ENCODE measurements around the gene ACTN2.

ACTN2 gene

DNA sequence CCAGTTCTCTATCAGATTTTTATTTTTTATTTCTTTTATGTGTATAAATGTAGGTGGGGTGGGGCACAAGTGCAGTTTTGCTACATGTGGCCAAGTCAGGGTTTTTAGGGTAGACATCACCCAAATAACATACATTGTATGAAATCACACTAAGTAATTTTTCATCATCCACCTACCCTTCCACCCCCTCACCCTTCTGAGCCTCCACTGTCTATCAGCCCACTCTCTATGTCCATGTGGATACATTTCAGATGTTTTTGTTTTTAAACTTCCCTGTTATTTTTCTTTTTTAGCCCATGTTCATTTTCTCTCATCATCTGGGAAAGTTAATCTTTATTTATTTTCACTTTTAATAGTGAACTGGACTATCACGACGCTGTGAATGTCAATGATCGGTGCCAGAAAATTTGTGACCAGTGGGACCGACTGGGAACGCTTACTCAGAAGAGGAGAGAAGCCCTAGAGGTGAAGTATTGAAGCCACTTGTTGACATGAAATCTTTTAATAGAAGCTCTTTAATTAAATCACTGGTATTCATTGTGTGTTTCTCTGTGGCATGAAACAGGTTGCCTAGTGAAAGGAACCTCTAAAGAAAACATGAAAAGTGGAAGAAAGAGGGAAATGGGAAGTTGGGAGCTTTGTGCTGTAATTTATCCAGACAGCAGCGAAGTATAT is 61.1 kb downstream of the ACTN2 start:
- no peak overlapping the region for H3K27ac Mint-ChIP-seq
- no peaks in the 10 kb centered on the region for H3K36me3 Mint-ChIP-seq
- H3K9me3 Mint-ChIP-seq, result no peaks in the 10 kb centered on the region
- no peak overlapping the region for H3K4me3 Mint-ChIP-seq
- ATAC-seq, result no peak
- H3K4me1 Mint-ChIP-seq, result no peaks in the 10 kb centered on the region
- no peak for DNase-seq (ENCODE audit: low spot score in 2 of 2)

DNA sequence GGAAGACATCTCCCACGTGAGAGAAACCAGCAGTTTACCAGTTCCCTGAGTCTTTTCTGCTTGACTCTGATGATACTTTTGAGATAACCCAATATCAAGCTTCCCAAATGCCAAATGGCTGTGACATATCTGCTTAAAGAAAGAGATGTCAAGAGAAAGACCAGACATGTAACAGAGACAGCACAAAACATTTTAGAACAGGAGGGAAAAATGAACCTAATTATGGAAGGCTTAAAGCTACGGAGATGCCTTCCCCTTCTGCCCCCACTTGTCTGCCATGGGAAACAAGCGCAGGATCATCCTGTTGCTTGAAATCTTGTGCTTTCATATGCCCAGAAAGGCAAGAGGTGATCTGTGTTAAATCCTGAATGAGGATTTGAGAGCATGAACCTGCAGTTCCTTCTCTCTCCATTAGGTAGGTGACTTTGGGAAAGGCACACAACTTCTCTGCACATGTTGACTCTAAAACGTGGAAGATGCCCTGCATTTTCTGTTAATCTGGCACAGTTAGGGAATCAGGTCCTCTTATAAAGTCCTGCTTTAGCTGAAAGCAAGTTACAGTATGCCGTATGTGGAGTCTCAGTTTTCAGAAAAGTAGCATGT is 62.1 kb downstream of the ACTN2 start:
- ATAC-seq, result no peak
- Mint-ChIP-seq H3K27ac (no peak overlapping the region), H3K9me3 (no peaks in the 10 kb centered on the region), H3K4me1 (no peaks in the 10 kb centered on the region), H3K4me3 (no peak overlapping the region), H3K36me3 (no peaks in the 10 kb centered on the region)
- no peak for DNase-seq (ENCODE audit: low spot score in 2 of 2)

DNA sequence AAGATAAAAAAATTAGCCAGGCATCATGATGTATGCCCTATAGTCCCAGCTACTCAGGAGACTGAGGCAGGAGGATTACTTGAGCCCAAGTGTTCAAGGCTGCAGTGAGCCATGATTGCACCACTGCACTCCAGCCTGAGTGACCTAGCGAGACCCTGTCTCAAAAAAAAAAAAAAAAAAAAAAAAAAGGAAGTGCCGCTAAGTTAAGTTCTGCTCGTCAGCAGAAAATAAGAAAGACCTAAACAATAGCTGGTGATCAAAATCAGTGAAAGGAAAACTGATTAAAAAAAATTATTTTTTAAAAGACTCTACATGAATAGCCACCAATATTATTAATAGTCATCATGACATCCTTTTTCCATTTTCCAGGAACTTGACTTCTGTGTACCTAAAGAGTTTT is 64.6 kb downstream of the ACTN2 start:
- Mint-ChIP-seq H3K36me3 (no peaks in the 10 kb centered on the region), H3K4me1 (no peaks in the 10 kb centered on the region), H3K4me3 (no peak overlapping the region), H3K9me3 (no peaks in the 10 kb centered on the region), H3K27ac (no peak overlapping the region)
- ATAC-seq (no peak), DNase-seq (ENCODE audit: low spot score in 2 of 2) (no peak)

DNA sequence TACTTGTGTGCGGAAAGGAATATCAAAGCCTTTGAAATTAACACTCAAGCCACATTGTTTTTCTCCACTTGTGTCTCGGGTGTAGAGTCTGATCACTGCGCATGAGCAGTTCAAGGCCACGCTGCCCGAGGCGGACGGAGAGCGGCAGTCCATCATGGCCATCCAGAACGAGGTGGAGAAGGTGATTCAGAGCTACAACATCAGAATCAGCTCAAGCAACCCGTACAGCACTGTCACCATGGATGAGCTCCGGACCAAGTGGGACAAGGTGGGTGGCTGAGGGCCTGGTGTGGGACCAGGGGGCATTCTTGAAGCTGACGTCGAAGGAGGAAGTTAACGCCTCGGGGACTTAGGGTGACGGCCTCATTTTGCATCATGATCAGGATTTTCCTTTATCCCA is 65.1 kb downstream of the ACTN2 start:
- Mint-ChIP-seq H3K4me3 (no peak overlapping the region), H3K4me1 (no peaks in the 10 kb centered on the region), H3K9me3 (no peaks in the 10 kb centered on the region), H3K36me3 (no peaks in the 10 kb centered on the region), H3K27ac (no peak overlapping the region)
- ATAC-seq, result no peak
- DNase-seq (ENCODE audit: low spot score in 2 of 2), result no peak

DNA sequence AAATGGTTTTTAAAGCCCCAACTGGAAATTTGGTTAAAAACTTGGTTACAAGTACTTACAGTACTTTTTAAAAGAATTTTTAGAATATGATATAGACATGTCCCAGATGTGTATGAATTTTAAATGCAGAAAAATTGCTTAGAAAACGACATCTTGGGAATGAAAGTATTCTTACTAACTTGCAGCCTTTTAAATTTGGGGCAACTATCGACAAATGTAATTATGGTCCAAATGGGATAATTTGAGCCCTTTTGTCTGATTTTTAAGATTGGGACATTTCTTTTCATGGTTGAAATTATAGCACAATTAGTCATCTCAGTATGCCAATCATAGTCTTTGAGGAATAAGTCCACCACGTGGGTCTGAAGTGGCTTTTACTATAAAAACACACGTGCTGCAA is 65.6 kb downstream of the ACTN2 start:
- no peaks in the 10 kb centered on the region for H3K36me3 Mint-ChIP-seq
- DNase-seq (ENCODE audit: low spot score in 2 of 2) (no peak), ATAC-seq (no peak)
- no peaks in the 10 kb centered on the region for H3K4me1 Mint-ChIP-seq
- H3K9me3 Mint-ChIP-seq, result no peaks in the 10 kb centered on the region
- H3K4me3 Mint-ChIP-seq, result no peak overlapping the region
- H3K27ac Mint-ChIP-seq, result no peak overlapping the region

DNA sequence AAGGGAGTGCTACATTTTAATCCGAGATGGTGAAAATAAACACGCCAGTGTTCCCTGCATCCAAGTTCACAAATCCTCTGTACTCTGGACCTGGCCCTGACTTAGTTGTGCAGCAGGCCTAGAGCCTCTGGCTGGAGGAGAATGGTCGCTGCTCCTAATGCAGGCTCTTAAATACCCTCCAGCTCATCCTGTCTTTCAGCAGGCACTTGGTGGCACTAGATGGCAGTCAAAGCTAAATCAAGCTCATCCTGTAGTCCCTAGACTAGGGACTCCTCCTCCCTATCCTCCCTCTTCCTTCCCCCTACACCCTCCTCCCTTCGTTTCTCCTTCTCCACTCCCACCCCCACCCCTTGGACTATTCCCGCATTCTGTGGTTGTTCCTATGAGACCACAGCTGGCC is 67.2 kb downstream of the ACTN2 start:
- ATAC-seq, result peak; percentile 40

DNA sequence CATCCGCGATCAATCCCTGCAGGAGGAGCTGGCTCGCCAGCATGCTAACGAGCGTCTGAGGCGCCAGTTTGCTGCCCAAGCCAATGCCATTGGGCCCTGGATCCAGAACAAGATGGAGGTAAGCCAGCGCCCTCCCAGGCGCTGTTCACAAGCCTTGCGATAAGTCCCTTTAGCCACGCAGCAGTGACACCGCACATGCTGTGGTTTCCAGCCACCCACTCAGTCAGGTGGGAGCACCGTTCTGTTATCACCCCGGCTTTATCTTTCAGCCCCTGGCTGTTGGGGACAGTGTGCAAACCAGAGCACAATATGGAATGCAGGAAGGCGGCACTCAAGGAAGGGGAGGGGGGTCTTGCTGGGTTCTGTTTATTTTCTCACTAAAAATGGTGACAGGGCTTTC is 67.7 kb downstream of the ACTN2 start:
- no peaks in the 10 kb centered on the region for H3K9me3 Mint-ChIP-seq
- no peaks in the 10 kb centered on the region for H3K36me3 Mint-ChIP-seq
- ATAC-seq (no peak), DNase-seq (ENCODE audit: low spot score in 2 of 2) (no peak)
- no peak overlapping the region for H3K27ac Mint-ChIP-seq
- H3K4me3 Mint-ChIP-seq, result no peak overlapping the region
- no peaks in the 10 kb centered on the region for H3K4me1 Mint-ChIP-seq

More for the DNA sequence above, 67.2 kb downstream of the ACTN2 start:
- no peaks in the 10 kb centered on the region for H3K36me3 Mint-ChIP-seq
- no peaks in the 10 kb centered on the region for H3K9me3 Mint-ChIP-seq
- no peak overlapping the region for H3K4me3 Mint-ChIP-seq
- H3K4me1 Mint-ChIP-seq, result no peaks in the 10 kb centered on the region
- H3K27ac Mint-ChIP-seq, result no peak overlapping the region
- no peak for DNase-seq (ENCODE audit: low spot score in 2 of 2)

DNA sequence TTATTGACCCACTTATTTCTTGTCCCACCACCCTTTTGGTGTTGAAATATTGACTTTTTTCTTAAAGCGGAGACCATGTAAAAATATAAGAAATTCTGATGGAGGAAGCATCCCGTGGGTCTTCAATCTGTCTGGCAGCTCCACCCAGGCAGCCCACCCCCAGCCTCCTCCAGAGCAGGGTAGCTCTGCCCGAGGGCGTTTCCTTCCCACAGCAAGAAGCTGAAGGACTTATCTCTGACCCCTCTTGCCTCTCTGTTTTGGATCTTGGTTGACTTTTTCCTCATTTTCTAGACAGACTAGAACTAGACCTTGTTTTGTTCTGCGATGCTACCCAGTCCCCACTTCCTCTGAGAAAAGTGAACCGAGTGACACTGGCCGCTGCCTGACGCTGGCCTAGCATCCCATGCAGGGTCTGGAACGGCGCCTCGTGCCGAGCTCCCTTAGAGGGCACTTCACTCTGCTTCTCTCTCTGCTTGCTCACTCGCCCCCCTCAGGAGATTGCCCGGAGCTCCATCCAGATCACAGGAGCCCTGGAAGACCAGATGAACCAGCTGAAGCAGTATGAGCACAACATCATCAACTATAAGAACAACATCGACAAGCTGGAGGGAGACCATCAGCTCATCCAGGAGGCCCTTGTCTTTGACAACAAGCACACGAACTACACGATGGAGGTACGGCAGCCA is 68.4 kb downstream of the ACTN2 start:
- H3K4me1 Mint-ChIP-seq, result no peaks in the 10 kb centered on the region
- ATAC-seq (peak; percentile 26), DNase-seq (ENCODE audit: low spot score in 2 of 2) (no peak)
- no peaks in the 10 kb centered on the region for H3K9me3 Mint-ChIP-seq
- H3K4me3 Mint-ChIP-seq, result no peak overlapping the region
- H3K36me3 Mint-ChIP-seq, result no peaks in the 10 kb centered on the region
- H3K27ac Mint-ChIP-seq, result no peak overlapping the region

DNA sequence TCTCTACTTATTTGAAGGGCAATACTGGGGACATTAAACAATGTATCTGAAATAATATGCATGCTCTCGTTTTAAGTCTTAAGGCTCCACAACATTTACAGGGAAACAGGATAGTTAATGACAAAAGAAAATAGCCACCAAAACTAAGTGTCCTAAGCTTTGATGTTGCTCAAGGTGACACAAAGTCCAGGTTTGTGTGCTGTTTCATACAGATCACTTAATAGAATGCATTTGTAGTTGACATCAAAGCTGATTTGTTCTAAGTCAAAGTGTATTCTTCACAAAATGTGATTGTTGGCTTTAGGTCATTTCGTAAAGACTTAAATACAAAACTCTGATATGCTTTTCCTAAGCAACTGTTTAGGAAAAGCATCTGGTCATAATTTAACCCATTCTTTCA is 71.3 kb downstream of the ACTN2 start:
- no peak for ATAC-seq
- Mint-ChIP-seq H3K27ac (no peak overlapping the region), H3K9me3 (no peaks in the 10 kb centered on the region), H3K4me1 (no peaks in the 10 kb centered on the region), H3K36me3 (no peaks in the 10 kb centered on the region), H3K4me3 (no peak overlapping the region)
- DNase-seq (ENCODE audit: low spot score in 2 of 2), result no peak

DNA sequence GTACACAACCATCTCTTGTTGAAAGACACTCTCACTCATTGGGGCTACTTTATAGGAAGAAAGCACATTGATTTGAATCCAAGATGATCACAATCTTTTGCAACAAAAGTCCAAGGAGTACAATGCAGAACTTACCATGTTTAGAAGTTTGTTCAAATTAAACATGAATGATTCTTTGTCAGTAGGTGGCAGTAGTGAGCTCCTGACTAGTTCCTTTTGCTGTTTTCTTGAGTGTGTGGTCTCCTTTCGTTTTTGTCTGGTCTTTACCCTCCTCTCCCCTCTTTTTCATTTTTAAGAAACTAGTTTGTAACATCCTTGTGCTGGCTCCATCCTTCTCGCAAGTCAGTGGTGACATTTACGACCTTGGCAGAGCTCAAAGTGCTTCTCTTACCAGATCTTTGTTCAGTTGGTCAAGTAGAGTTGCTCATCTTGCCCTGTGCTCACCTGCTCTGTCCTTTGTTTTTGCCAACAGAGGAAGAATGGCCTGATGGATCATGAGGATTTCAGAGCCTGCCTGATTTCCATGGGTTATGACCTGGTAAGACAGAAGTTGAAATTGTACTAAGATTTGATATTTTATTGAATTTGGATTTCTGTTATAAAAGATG is 73.1 kb downstream of the ACTN2 start:
- H3K4me3 Mint-ChIP-seq, result no peak overlapping the region
- ATAC-seq (peak; percentile 43), DNase-seq (ENCODE audit: low spot score in 2 of 2) (no peak)
- H3K9me3 Mint-ChIP-seq, result no peaks in the 10 kb centered on the region
- H3K36me3 Mint-ChIP-seq, result no peaks in the 10 kb centered on the region
- no peak overlapping the region for H3K27ac Mint-ChIP-seq
- no peaks in the 10 kb centered on the region for H3K4me1 Mint-ChIP-seq

DNA sequence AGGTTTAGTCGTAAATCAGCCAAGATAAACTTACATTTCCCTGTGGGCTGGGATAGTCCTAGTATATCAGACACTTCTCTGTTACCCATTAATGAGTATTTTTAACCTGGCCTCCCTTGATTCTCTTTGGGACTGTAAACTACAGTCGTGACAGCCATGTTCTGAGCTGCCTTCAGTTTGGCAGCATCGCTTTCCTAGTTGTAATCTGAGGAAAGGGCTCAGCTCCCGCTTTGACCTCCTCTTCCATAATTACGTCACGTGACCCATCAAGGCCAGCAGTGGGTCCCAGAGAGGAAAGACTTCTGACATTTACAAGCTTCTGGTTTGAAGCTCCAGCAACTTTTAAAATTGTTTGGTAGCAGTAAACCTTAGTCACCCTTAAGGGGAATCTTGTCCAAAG is 74.2 kb downstream of the ACTN2 start:
- no peaks in the 10 kb centered on the region for H3K9me3 Mint-ChIP-seq
- no peaks in the 10 kb centered on the region for H3K4me1 Mint-ChIP-seq
- no peak overlapping the region for H3K27ac Mint-ChIP-seq
- no peak for ATAC-seq
- no peaks in the 10 kb centered on the region for H3K36me3 Mint-ChIP-seq
- H3K4me3 Mint-ChIP-seq, result no peak overlapping the region
- DNase-seq (ENCODE audit: low spot score in 2 of 2), result no peak

DNA sequence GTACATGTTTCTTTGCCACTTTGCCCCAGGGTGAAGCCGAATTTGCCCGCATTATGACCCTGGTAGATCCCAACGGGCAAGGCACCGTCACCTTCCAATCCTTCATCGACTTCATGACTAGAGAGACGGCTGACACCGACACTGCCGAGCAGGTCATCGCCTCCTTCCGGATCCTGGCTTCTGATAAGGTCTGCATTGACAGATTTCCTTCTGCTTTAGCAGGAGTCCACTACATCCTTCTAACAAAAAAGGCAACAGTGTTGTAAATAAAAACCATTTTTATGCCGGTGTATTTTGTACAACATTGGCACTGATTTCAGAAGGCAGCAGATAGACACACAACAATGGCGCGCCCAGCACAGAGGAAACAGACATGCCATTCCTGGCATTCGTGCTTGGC is 74.7 kb downstream of the ACTN2 start:
- Mint-ChIP-seq H3K27ac (no peak overlapping the region), H3K4me1 (no peaks in the 10 kb centered on the region)
- ATAC-seq, result no peak

DNA sequence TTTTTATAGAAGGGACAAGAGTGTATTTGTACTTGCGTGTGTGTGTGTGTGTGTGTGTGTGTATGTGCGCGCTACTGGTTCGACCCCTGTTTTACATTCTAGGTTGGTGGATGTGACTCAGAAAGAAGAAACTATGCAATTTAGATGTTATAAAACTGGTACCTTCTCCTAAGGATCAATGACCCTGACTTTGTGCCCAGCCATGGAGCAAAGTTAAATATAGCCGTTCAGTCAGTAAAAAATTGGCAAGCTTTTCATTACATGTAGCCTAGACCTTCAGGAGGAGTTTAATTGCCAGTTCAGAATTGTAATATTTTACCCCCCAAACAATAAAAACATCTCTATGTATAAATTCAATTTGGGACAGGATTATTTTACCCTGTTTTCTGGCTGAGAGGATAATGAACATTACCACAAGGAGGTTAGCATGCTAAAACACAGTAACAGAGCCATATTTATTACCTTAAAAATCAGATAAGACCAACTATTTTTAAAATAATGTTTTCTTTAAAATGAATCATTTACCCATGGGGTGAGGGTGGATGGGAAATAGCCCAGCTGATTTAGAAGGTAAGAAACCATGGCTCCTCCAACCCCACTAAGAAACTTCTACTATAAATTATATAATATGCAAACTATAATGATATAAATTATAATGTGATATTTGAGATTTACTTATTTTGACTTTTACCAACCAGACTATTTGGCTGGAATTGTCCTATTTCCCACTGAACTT is 75.3 kb downstream of the ACTN2 start:
- ATAC-seq (no peak), DNase-seq (ENCODE audit: low spot score in 2 of 2) (no peak)
- Mint-ChIP-seq H3K27ac (no peak overlapping the region), H3K36me3 (no peaks in the 10 kb centered on the region), H3K4me1 (no peaks in the 10 kb centered on the region), H3K4me3 (no peak overlapping the region), H3K9me3 (no peaks in the 10 kb centered on the region)

More for the DNA sequence above, 74.7 kb downstream of the ACTN2 start:
- Mint-ChIP-seq H3K9me3 (no peaks in the 10 kb centered on the region), H3K36me3 (no peaks in the 10 kb centered on the region), H3K4me3 (no peak overlapping the region)
- no peak for DNase-seq (ENCODE audit: low spot score in 2 of 2)

DNA sequence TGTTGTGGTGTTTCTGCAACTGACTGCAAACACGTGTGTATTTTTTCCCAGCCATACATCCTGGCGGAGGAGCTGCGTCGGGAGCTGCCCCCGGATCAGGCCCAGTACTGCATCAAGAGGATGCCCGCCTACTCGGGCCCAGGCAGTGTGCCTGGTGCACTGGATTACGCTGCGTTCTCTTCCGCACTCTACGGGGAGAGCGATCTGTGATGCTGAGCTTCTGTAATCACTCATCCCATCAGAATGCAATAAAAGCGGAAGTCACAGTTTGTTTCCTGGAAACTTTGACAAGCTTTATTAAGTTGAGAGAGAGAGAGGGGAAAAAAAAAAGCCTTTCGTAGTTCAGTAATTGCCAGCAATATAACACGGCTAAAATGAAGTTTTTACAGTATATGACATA is 76.1 kb downstream of the ACTN2 start:
- Mint-ChIP-seq H3K27ac (no peak overlapping the region), H3K4me1 (no peaks in the 10 kb centered on the region), H3K36me3 (no peaks in the 10 kb centered on the region), H3K4me3 (no peak overlapping the region), H3K9me3 (no peaks in the 10 kb centered on the region)
- DNase-seq (ENCODE audit: low spot score in 2 of 2), result no peak
- no peak for ATAC-seq

DNA sequence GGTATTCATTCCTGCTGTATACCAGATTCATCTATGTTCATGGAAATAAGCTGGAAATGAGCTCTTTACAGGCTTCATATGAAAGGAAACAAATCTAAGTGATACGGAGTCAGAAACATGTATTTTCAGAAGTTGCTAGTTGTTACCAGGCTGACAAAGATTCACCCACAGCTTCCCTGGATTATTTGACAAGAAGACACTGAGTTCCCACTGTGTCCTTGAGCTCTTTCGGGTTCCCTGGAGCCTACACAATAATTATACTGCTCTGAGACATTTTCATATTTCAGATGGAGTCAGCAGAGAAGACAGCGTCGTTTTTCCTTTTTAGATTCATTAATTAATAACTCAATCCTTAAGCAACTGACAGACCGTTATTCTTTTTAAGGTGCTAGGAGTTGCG is 79.5 kb downstream of the ACTN2 start:
- no peak for DNase-seq (ENCODE audit: low spot score in 2 of 2)
- Mint-ChIP-seq H3K36me3 (no peaks in the 10 kb centered on the region), H3K9me3 (no peaks in the 10 kb centered on the region), H3K4me1 (no peaks in the 10 kb centered on the region), H3K4me3 (no peak overlapping the region), H3K27ac (no peak overlapping the region)
- no peak for ATAC-seq

Data from stimulated activated effector memory CD8-positive, alpha-beta T cell treated with anti-CD3 and anti-CD28 coated beads, Interleukin-12 subunit alpha, Interleukin-12 subunit beta, amount 100 ng/mL, for 72 hours (primary cell).